Natural killer cell (primary cell): ENCODE measurements around the gene ENPP7. TPM values are rescaled to one million over a fixed set of nuclear protein-coding genes. Genes with fewer than 3 reads are reported as not detected.

Experiments used
- ATAC-seq, 3 donors: fragments of 150-1000 bp in 2 of 3; fragments of 200-7000 bp in 1 of 3; cut with Tn5 transposase; 1 replicate in 1 of 3; 2 replicates in 2 of 3; pipeline ENCODE4 v1.10.0; 2021; ENCODE audit warnings: mild to moderate bottlenecking in 2 of 3, moderate library complexity in 2 of 3
- DNase-seq, 2 donors: peaks; one replicate each; pipeline versions ENCODE4 v3.0.0 to v3.0.0-alpha.2; 2013 to 2021; ENCODE audit warnings: mixed read lengths in 1 of 2
- H3K27ac ChIP-seq: one replicate; pipeline ENCODE4 v1.5.1; 2013; ENCODE audit warnings: mild to moderate bottlenecking, low read length
- H3K27me3 ChIP-seq: one replicate; pipeline ENCODE4 v1.6.1; 2013; ENCODE audit warnings: low read length; ENCODE audit not compliant: control insufficient read depth, insufficient read depth
- H3K36me3 ChIP-seq: one replicate; pipeline ENCODE4 v1.6.1; 2013; ENCODE audit warnings: low read length; ENCODE audit not compliant: control insufficient read depth, insufficient read depth
- H3K4me1 ChIP-seq: one replicate; pipeline ENCODE4 v1.6.1; 2013; ENCODE audit warnings: low read length; ENCODE audit not compliant: control insufficient read depth, insufficient read depth
- H3K4me3 ChIP-seq: one replicate; pipeline ENCODE4 v1.5.1; 2013; ENCODE audit warnings: low read length
- H3K9me3 ChIP-seq: one replicate; pipeline ENCODE4 v1.6.1; 2013; ENCODE audit warnings: low read length; ENCODE audit not compliant: control insufficient read depth, insufficient read depth
- H3K27ac Mint-ChIP-seq, 2 donors: one replicate each; pipeline ENCODE4 v1.8.0; 2022; ENCODE audit warnings: mild to moderate bottlenecking in 2 of 2, mixed read lengths in 2 of 2, moderate library complexity in 1 of 2
- H3K27me3 Mint-ChIP-seq, 2 donors: one replicate each; pipeline ENCODE4 v1.8.0; 2022; ENCODE audit warnings: low read depth in 2 of 2, mixed read lengths in 2 of 2
- H3K36me3 Mint-ChIP-seq: one replicate; pipeline ENCODE4 v1.8.0; 2022; ENCODE audit warnings: mixed read lengths
- H3K4me1 Mint-ChIP-seq, 2 donors: one replicate each; pipeline ENCODE4 v1.8.0; 2022; ENCODE audit warnings: mixed read lengths in 2 of 2
- H3K4me3 Mint-ChIP-seq: one replicate; pipeline ENCODE4 v1.8.0; 2022; ENCODE audit warnings: mild to moderate bottlenecking, moderate library complexity, mixed read lengths
- H3K9me3 Mint-ChIP-seq, 2 donors: one replicate each; pipeline ENCODE4 v1.8.0; 2022; ENCODE audit warnings: mixed read lengths in 2 of 2
- WGBS: methylation state at CpG from one replicate; pipeline ENCODE4 v1.1.7; 2013; ENCODE audit warnings: missing lambda C conversion rate; ENCODE audit not compliant: insufficient coverage; 5-methylcytosine and 5-hydroxymethylcytosine counted together
- intact Hi-C: fragments of 100-400 bp; cut with micrococcal nuclease; formaldehyde crosslinking; loops from one replicate; pipeline ENCODE4 v1.14.2; 2022
- total RNA-seq, 4 donors: library from RNA; stranded (reverse); fragments of 120-200 nt in 1 of 4; gene quantifications; one replicate each; pipeline versions ENCODE4 v1.2.3 to v1.2.4, GENCODE V29; 2013 to 2022
- TF ChIP-seq, protein P1 (sequence below): fragments of 200-600 bp; IDR thresholded peaks from one replicate; pipeline ENCODE4 v1.8.0; 2022; ENCODE audit warnings: antibody characterized with exemption

ENPP7 gene
- total RNA-seq, 3 donors from 2014 or later (not counting 1 experiment from before 2014, with no cell fraction given) = 0.95 TPM; not detected in 2

- TF ChIP-seq, protein P1, sequence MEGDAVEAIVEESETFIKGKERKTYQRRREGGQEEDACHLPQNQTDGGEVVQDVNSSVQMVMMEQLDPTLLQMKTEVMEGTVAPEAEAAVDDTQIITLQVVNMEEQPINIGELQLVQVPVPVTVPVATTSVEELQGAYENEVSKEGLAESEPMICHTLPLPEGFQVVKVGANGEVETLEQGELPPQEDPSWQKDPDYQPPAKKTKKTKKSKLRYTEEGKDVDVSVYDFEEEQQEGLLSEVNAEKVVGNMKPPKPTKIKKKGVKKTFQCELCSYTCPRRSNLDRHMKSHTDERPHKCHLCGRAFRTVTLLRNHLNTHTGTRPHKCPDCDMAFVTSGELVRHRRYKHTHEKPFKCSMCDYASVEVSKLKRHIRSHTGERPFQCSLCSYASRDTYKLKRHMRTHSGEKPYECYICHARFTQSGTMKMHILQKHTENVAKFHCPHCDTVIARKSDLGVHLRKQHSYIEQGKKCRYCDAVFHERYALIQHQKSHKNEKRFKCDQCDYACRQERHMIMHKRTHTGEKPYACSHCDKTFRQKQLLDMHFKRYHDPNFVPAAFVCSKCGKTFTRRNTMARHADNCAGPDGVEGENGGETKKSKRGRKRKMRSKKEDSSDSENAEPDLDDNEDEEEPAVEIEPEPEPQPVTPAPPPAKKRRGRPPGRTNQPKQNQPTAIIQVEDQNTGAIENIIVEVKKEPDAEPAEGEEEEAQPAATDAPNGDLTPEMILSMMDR = no peak
- Histone ChIP-seq H3K27ac (no peak overlapping the region), H3K27me3 (peaks cover 31% of the 10 kb centered on the region), H3K4me3 (no peak overlapping the region), H3K36me3 (no peaks in the 10 kb centered on the region), H3K9me3 (no peaks in the 10 kb centered on the region), H3K4me1 (peaks cover 13% of the 10 kb centered on the region)
- Mint-ChIP-seq H3K27ac (no peak overlapping the region), H3K9me3 (no peaks in the 10 kb centered on the region), H3K4me3 (no peak overlapping the region), H3K36me3 (no peaks in the 10 kb centered on the region), H3K4me1 (peaks cover 7 to 12% of the 10 kb centered on the region in 2 donors), H3K27me3 (peaks cover 19 to 22% of the 10 kb centered on the region in 2 donors)
- DNase-seq = peak in 1 of 2 donors; percentile 44
- WGBS = 5% methylated on average over 74 of the region's 74 CpGs
- no peak for ATAC-seq
- intact Hi-C loops = loop anchor here (5.0 kb wide), 2 partner anchors 50 to 95 kb away; partner anchors contain the start of gene CBX8
These were observed 17.0 kb downstream of the ENPP7 start for GRCh38 chr17:79747508-79748294.

DNA sequence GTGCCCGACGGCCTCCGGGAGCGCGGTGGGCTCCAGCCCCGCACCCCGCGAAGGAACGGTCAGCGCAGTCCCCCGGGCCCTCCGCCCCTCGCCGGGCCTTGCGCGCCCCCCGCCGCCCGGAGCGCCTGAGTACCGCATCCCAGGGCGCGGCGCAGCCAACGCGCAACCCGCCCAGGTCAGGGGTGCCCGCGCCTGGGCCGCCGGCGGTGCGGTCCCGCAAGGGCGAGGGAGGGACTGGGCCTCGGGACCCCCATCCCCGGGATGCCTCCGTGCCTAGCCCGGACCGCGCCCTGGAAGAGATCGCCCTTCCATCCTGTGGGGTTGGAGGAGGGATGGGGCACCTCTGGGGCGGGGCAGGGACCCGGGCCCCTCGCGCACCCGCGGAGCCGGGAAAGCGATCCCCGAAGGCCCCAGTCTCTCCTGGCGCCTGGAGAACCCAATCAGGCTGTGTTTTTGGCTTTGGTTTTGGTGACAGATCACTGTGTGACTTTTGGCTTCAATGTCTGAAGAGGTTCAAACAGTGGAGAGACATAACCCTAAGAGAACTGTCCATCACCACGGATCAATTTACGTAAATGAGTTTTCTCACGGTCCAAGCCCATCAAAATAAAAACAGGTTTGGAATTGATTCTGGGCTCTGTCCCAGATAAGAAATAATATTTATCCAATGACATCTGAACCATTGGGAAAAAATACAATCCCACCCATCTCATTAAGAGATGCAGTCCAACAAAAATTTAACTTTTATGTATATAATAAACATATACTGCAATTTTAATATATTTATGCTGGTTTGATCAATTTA is 17.8 kb downstream of the ENPP7 start:
- H3K27me3 ChIP-seq = peaks cover 31% of the 10 kb centered on the region
- H3K9me3 ChIP-seq = no peaks in the 10 kb centered on the region
- H3K4me3 ChIP-seq = no peak overlapping the region
- Mint-ChIP-seq H3K27me3 (peaks cover 19 to 22% of the 10 kb centered on the region in 2 donors), H3K27ac (no peak overlapping the region), H3K9me3 (no peaks in the 10 kb centered on the region), H3K36me3 (no peaks in the 10 kb centered on the region), H3K4me1 (peaks cover 7 to 12% of the 10 kb centered on the region in 2 donors), H3K4me3 (no peak overlapping the region)
- TF ChIP-seq, protein P1 = no peak
- H3K4me1 ChIP-seq = peaks cover 13% of the 10 kb centered on the region
- intact Hi-C loops = loop anchor here (5.0 kb wide), 2 partner anchors 49 to 94 kb away; partner anchors contain the start of gene CBX8
- ATAC-seq (no peak), DNase-seq (no peak)
- 8% methylated on average over 55 of the region's 55 CpGs for WGBS
- H3K36me3 ChIP-seq = no peaks in the 10 kb centered on the region
- H3K27ac ChIP-seq = no peak overlapping the region

- Histone ChIP-seq H3K27ac (no peak overlapping the region), H3K27me3 (peaks cover 31% of the 10 kb centered on the region), H3K9me3 (no peaks in the 10 kb centered on the region), H3K4me1 (peaks cover 13% of the 10 kb centered on the region), H3K4me3 (no peak overlapping the region), H3K36me3 (no peaks in the 10 kb centered on the region)
- Mint-ChIP-seq H3K36me3 (no peaks in the 10 kb centered on the region), H3K27me3 (peaks cover 19 to 22% of the 10 kb centered on the region in 2 donors), H3K9me3 (no peaks in the 10 kb centered on the region), H3K4me1 (peaks cover 7 to 12% of the 10 kb centered on the region in 2 donors), H3K27ac (no peak overlapping the region), H3K4me3 (no peak overlapping the region)
- 74% methylated on average over 3 of the region's 3 CpGs for WGBS
- no peak for ATAC-seq
- no peak for DNase-seq
- intact Hi-C loops = loop anchor here (5.0 kb wide), 2 partner anchors 48 to 93 kb away; partner anchors contain the start of gene CBX8
- TF ChIP-seq, protein P1 = no peak
These were observed 18.5 kb downstream of the ENPP7 start for GRCh38 chr17:79749156-79749815.
